GM19372 (cell line): ENCODE results near the gene TBL3.

Source experiments
- ATAC-seq: cut with Tn5 transposase; IDR thresholded peaks from one replicate; pipeline ENCODE4 v1.9.1; 2021; ENCODE audit warnings: mild to moderate bottlenecking, low read depth, moderate library complexity; ENCODE audit not compliant: unreplicated experiment

TBL3 gene

GRCh38 chr16:2031081-2031577 lies 59.3 kb downstream of the TBL3 start:
- ATAC-seq = no peak
